ENCODE measurements around the gene RMND5B.

- TF ChIP-seq, protein P1, sequence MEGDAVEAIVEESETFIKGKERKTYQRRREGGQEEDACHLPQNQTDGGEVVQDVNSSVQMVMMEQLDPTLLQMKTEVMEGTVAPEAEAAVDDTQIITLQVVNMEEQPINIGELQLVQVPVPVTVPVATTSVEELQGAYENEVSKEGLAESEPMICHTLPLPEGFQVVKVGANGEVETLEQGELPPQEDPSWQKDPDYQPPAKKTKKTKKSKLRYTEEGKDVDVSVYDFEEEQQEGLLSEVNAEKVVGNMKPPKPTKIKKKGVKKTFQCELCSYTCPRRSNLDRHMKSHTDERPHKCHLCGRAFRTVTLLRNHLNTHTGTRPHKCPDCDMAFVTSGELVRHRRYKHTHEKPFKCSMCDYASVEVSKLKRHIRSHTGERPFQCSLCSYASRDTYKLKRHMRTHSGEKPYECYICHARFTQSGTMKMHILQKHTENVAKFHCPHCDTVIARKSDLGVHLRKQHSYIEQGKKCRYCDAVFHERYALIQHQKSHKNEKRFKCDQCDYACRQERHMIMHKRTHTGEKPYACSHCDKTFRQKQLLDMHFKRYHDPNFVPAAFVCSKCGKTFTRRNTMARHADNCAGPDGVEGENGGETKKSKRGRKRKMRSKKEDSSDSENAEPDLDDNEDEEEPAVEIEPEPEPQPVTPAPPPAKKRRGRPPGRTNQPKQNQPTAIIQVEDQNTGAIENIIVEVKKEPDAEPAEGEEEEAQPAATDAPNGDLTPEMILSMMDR (IDR thresholded peaks at IDR 0.05) = peak in 2 of 3 experiments; percentile 43 to 52
- TF ChIP-seq POLR2A (IDR thresholded peaks at IDR 0.05) = no peak
Observed at GRCh38 chr5:178145965-178146820, 15.4 kb downstream of the RMND5B start.
